Measurements from ENCODE around the gene SOD2.

- TF ChIP-seq, protein P1, sequence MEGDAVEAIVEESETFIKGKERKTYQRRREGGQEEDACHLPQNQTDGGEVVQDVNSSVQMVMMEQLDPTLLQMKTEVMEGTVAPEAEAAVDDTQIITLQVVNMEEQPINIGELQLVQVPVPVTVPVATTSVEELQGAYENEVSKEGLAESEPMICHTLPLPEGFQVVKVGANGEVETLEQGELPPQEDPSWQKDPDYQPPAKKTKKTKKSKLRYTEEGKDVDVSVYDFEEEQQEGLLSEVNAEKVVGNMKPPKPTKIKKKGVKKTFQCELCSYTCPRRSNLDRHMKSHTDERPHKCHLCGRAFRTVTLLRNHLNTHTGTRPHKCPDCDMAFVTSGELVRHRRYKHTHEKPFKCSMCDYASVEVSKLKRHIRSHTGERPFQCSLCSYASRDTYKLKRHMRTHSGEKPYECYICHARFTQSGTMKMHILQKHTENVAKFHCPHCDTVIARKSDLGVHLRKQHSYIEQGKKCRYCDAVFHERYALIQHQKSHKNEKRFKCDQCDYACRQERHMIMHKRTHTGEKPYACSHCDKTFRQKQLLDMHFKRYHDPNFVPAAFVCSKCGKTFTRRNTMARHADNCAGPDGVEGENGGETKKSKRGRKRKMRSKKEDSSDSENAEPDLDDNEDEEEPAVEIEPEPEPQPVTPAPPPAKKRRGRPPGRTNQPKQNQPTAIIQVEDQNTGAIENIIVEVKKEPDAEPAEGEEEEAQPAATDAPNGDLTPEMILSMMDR (IDR thresholded peaks at IDR 0.05; ENCODE audit: insufficient read depth, low read length) = no peak
- TF ChIP-seq, protein P2, sequence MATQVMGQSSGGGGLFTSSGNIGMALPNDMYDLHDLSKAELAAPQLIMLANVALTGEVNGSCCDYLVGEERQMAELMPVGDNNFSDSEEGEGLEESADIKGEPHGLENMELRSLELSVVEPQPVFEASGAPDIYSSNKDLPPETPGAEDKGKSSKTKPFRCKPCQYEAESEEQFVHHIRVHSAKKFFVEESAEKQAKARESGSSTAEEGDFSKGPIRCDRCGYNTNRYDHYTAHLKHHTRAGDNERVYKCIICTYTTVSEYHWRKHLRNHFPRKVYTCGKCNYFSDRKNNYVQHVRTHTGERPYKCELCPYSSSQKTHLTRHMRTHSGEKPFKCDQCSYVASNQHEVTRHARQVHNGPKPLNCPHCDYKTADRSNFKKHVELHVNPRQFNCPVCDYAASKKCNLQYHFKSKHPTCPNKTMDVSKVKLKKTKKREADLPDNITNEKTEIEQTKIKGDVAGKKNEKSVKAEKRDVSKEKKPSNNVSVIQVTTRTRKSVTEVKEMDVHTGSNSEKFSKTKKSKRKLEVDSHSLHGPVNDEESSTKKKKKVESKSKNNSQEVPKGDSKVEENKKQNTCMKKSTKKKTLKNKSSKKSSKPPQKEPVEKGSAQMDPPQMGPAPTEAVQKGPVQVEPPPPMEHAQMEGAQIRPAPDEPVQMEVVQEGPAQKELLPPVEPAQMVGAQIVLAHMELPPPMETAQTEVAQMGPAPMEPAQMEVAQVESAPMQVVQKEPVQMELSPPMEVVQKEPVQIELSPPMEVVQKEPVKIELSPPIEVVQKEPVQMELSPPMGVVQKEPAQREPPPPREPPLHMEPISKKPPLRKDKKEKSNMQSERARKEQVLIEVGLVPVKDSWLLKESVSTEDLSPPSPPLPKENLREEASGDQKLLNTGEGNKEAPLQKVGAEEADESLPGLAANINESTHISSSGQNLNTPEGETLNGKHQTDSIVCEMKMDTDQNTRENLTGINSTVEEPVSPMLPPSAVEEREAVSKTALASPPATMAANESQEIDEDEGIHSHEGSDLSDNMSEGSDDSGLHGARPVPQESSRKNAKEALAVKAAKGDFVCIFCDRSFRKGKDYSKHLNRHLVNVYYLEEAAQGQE (IDR thresholded peaks at IDR 0.05; ENCODE audit: insufficient replicate concordance, low read depth) = no peak
Measured at GRCh38 chr6:159695984-159696383, 2.9 kb upstream of the SOD2 start.
